Liver (tissue), 3 donors: ENCODE data around the gene UPK1A.

Experiments used
- FOXA1 ChIP-seq: IDR thresholded peaks from 2 replicates; pipeline ENCODE4 v1.6.1; 2016; ENCODE audit warnings: antibody characterized with exemption
- MAX ChIP-seq: IDR thresholded peaks from 2 replicates; pipeline ENCODE4 v1.6.1; 2016; ENCODE audit warnings: antibody characterized with exemption
- RAD21 ChIP-seq, 2 donors: IDR thresholded peaks; 2 replicates each; pipeline ENCODE4 v1.6.1; 2016; ENCODE audit warnings: antibody characterized with exemption in 2 of 2, mild to moderate bottlenecking in 2 of 2
- REST ChIP-seq: IDR thresholded peaks from 2 replicates; pipeline ENCODE4 v1.6.1; 2016; ENCODE audit warnings: antibody characterized with exemption, mild to moderate bottlenecking
- RXRA ChIP-seq, 2 donors: IDR thresholded peaks; 2 replicates each; pipeline ENCODE4 v1.6.1; 2017 to 2018; ENCODE audit warnings: antibody characterized with exemption in 2 of 2, mild to moderate bottlenecking in 1 of 2
- SP1 ChIP-seq: IDR thresholded peaks from 2 replicates; pipeline ENCODE4 v1.6.1; 2018; ENCODE audit warnings: antibody characterized with exemption, mild to moderate bottlenecking
- TAF1 ChIP-seq: conservative IDR thresholded peaks from 2 replicates; pipeline ENCODE4 v1.6.1; 2016; ENCODE audit warnings: antibody characterized with exemption, mild to moderate bottlenecking
- ZBTB33 ChIP-seq: IDR thresholded peaks from 2 replicates; pipeline ENCODE4 v1.6.1; 2016; ENCODE audit warnings: antibody characterized with exemption
- TF ChIP-seq, protein P1 (sequence below): fragments of 150-350 bp; IDR thresholded peaks from 2 replicates; pipeline ENCODE4 v1.5.1; 2017; ENCODE audit warnings: improper control_type of control experiment, low read depth, low read length; ENCODE audit not compliant: missing input control
- TF ChIP-seq, protein P2 (sequence below): IDR thresholded peaks from 2 replicates; pipeline ENCODE4 v1.6.1; 2016; ENCODE audit warnings: antibody characterized with exemption
- donor health status: healthy.
- donor health status: healthy.

DNA sequence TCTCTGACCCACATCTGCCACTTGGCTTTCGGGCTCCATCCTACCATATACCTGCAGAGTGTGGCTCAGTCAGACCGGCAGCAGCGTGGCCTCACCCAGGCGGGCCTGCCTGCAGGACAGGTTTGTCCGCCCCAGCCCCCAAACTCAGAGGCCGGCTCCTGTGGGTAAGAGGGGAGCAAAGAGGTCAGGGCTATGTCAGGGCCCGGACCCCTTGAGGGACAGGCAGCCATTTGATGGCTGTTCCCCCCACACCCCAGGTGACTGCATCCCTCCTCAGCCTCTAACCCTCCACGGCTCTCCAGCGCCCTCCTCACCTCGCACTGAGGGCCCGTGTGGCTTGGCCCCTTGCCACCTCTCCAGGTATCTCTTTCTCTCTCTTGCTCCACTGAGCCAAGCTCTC is 25.7 kb downstream of the UPK1A start:
- TF ChIP-seq, protein P1, sequence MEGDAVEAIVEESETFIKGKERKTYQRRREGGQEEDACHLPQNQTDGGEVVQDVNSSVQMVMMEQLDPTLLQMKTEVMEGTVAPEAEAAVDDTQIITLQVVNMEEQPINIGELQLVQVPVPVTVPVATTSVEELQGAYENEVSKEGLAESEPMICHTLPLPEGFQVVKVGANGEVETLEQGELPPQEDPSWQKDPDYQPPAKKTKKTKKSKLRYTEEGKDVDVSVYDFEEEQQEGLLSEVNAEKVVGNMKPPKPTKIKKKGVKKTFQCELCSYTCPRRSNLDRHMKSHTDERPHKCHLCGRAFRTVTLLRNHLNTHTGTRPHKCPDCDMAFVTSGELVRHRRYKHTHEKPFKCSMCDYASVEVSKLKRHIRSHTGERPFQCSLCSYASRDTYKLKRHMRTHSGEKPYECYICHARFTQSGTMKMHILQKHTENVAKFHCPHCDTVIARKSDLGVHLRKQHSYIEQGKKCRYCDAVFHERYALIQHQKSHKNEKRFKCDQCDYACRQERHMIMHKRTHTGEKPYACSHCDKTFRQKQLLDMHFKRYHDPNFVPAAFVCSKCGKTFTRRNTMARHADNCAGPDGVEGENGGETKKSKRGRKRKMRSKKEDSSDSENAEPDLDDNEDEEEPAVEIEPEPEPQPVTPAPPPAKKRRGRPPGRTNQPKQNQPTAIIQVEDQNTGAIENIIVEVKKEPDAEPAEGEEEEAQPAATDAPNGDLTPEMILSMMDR: no peak
- no peak for TF ChIP-seq ZBTB33
- TF ChIP-seq REST: no peak
- TF ChIP-seq MAX: no peak
- TF ChIP-seq RAD21 (IDR thresholded peaks at IDR 0.05): no peak
- TF ChIP-seq SP1: no peak
- TF ChIP-seq RXRA (IDR thresholded peaks at IDR 0.05): no peak
- no peak for TF ChIP-seq FOXA1
- no peak for TF ChIP-seq TAF1
- TF ChIP-seq, protein P2, sequence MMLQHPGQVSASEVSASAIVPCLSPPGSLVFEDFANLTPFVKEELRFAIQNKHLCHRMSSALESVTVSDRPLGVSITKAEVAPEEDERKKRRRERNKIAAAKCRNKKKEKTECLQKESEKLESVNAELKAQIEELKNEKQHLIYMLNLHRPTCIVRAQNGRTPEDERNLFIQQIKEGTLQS: no peak
